Ovary (tissue), 3 donors: Measurements from ENCODE around the gene SEC23A.

Experiments used
- EP300 ChIP-seq: sonication (generic); formaldehyde crosslinking; IDR thresholded peaks from one replicate; pipeline ENCODE4 v1.6.1; 2017; ENCODE audit warnings: antibody characterized with exemption
- TF ChIP-seq, protein P1 (sequence below), 3 donors: fragments of 450-650 bp in 2 of 3; fragments of 200-600 bp in 1 of 3; IDR thresholded peaks; one replicate each; pipeline versions ENCODE4 v1.5.1 to v1.8.0; 2016 to 2022; ENCODE audit warnings: antibody characterized with exemption in 3 of 3, mild to moderate bottlenecking in 1 of 3
- donor health status: DM: no; HTN: no; CAD: no.

DNA sequence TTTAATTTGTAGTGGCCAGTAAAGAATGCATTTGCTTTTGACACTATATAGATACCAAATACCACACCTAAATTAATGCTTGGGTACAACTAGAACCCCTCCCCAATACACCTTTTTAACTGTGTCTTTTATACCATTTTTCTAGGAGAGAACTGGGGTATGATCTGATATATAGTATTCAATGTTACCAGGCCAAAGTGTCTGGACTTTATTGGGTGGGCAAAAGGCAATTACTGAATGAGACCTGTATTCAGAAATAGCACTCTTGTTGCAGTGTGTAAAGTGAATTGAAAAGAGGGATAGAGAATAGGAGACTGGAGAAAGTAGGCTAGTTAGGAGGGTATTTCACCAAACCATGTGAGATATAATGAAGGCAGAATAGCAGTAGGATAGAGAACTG lies 74.4 kb downstream of the SEC23A start:
- TF ChIP-seq, protein P1, sequence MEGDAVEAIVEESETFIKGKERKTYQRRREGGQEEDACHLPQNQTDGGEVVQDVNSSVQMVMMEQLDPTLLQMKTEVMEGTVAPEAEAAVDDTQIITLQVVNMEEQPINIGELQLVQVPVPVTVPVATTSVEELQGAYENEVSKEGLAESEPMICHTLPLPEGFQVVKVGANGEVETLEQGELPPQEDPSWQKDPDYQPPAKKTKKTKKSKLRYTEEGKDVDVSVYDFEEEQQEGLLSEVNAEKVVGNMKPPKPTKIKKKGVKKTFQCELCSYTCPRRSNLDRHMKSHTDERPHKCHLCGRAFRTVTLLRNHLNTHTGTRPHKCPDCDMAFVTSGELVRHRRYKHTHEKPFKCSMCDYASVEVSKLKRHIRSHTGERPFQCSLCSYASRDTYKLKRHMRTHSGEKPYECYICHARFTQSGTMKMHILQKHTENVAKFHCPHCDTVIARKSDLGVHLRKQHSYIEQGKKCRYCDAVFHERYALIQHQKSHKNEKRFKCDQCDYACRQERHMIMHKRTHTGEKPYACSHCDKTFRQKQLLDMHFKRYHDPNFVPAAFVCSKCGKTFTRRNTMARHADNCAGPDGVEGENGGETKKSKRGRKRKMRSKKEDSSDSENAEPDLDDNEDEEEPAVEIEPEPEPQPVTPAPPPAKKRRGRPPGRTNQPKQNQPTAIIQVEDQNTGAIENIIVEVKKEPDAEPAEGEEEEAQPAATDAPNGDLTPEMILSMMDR (IDR thresholded peaks at IDR 0.05): no peak
- TF ChIP-seq EP300: no peak
